ENCODE data around the gene CST3.

DNA sequence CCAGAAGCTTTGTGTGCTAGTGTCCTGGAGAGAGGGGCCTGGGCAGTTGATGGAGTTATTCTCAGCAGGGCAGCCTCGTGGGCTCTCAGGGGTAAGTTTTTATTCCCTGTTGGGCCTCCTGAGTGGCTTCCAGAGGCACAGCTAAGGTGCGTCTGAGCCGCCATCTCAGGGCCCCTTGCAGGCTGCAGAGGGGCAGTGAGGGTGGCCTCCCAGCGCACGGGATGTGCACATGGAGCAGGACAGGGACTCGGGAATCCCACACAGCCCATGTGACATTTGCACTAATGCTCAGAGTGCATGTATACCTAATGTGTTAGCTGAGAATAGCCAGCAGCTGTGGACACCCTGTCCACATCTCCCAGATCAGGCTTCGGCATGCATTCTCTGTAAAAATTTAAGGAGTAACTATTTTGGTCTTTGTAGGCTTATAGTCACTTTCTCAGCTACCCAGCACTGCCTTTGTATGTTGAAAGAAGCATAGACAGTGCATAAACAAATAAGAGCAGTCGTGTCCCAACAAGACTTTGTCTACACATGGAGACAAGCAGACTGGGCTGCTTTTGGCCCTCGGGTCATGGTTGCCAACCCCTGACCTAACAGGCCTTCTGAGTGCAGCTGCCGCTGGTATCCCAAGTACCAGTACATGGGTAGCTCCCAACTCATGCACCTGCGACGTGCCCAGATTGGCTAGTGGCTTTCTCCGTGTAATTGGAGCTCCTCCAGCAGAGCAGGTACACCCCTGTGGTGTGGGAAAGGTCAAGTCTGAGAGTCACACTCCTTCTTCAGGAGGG is 50.8 kb downstream of the CST3 start:
- TF ChIP-seq, protein P1, sequence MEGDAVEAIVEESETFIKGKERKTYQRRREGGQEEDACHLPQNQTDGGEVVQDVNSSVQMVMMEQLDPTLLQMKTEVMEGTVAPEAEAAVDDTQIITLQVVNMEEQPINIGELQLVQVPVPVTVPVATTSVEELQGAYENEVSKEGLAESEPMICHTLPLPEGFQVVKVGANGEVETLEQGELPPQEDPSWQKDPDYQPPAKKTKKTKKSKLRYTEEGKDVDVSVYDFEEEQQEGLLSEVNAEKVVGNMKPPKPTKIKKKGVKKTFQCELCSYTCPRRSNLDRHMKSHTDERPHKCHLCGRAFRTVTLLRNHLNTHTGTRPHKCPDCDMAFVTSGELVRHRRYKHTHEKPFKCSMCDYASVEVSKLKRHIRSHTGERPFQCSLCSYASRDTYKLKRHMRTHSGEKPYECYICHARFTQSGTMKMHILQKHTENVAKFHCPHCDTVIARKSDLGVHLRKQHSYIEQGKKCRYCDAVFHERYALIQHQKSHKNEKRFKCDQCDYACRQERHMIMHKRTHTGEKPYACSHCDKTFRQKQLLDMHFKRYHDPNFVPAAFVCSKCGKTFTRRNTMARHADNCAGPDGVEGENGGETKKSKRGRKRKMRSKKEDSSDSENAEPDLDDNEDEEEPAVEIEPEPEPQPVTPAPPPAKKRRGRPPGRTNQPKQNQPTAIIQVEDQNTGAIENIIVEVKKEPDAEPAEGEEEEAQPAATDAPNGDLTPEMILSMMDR (IDR thresholded peaks at IDR 0.05) = no peak
- no peak for TF ChIP-seq POLR2AphosphoS5 (IDR thresholded peaks at IDR 0.05)
